ENCODE results near the gene LPCAT1.

Gene LPCAT1

DNA sequence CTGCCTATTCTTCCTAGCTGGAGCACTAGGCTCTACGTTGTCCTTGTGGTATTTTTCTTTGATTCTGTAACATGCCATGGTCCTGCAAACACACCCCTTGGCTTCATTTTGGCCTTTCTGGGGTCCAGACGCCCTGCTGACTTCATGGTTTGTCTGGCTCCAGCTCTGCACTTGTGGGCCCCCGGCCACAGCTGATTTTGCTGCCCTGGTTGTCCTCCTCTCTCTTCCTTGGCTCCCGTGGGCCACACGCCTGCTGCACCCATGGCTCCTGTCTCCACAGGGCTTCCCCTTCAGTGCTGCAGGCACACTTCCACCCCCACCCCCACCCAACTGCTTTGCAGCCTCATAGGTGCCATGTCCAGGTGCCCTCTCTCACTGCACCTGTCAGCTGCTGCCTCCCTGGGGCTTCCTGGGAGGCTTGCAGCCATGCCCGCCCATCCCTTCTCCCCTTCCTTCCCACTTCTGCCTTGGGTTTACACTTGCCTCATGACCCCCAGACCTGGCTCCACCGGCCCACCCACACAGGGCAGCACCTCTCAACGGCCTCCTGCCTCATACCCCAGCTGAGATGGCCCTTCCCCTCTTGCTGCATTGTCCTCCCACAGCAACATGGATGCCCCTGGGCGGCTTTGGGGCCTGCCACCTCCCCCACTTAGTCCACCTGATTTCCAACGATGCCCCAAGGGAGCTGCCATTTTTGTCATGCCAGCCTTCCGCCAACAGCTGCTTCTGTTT is 104.1 kb downstream of the LPCAT1 start:
- DNase-seq, result no peak

DNA sequence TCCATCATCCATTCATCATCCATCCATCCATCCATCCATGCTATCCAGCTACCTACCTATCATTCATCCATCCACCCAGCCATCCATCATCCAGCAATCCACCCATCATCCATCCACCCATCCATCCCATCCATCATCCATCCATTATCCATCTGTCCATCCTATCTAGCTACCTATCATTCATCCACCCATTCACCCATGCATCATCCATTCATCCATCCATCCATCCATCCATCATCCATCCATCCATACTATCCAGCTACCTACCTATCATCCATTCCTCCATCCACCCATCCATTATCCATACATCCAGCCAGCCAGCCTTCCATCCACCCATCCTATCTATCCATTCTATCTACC is 104.9 kb downstream of the LPCAT1 start:
- DNase-seq, result no peak

DNA sequence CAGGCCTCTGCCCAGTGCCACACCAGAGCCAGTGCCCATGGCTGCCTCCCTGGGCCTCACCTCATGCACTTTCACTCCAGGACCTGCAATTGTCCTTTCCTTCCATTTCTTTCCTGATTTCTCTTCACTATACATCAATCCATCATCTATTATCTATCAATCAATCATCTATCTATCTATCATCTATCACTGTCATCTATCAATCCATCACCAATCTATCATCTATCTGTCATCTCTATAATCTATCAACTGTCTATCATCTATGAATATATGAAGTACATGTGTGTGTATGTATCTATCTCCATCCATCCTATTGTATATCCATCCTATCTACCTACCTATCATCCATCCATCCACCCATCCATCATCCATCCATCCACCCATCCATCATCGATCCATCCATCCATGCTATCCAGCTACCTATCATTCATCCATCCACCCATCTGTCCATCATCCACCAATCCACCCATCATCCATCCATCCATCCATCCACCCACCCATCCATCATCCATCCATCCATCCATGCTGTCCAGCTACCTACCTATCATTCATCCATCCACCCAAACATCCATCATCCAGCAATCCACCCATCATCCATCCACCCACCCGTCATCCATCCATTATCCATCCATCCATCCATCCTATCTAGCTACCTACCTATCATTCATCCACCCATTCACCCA is 105.4 kb downstream of the LPCAT1 start:
- DNase-seq, result no peak

DNA sequence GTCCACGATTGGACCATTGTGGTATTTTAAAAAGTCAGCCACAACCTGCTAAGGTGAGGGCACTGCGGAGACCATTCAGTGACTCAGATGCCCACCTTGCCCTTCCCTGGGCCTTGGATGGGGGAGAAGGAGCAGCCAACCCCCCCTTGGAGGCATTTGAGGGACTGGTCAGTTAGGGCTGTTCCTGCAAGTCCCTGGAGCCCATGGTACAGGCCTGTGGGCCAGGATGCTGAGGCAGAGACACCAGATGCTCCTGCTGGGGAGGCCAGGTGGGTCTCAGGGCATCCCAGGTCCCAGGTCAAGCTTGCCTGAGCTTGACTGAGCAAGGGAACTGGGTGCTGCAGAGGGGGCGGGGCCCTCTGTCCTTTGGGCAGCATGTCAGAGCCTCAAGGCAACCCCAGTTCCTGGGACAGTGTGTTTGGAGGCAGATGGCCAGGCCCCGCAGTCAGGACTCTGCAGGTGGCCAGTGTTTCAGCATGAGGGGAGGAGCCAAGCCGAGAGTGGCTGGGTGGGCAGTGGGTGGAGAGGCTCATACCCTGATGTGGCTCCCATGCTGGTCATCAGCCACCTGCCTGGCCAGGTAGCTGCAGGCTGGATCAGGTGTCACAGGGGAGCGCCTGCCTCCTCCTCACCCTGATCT is 106.1 kb downstream of the LPCAT1 start:
- no peak for DNase-seq

DNA sequence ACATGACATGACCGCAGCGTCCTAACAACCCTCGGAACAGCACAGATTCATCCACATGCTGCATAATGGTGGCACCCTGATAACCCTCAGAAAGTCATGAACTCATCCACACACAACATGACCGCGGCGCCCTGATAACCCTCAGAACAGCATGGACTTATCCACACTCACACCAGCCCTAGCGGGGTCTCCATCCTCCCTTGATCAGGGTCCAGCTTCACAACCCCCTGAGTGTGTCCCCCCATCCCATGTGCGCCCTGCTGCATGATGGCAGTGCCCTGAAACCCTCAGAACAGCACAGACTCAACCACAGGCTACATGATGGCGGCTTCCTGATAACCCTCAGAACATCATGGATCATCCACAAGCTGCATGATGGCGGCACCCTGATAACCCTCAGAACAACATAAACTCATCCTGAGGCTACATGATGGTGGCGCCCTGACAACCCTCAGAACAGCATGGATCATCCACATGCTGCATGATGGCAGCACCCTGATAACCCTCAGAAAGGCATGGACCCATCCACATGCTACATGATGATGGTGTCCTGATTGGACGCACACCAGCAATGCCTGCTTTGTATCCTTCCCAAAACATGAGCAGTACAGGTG is 106.8 kb downstream of the LPCAT1 start:
- no peak for DNase-seq

DNA sequence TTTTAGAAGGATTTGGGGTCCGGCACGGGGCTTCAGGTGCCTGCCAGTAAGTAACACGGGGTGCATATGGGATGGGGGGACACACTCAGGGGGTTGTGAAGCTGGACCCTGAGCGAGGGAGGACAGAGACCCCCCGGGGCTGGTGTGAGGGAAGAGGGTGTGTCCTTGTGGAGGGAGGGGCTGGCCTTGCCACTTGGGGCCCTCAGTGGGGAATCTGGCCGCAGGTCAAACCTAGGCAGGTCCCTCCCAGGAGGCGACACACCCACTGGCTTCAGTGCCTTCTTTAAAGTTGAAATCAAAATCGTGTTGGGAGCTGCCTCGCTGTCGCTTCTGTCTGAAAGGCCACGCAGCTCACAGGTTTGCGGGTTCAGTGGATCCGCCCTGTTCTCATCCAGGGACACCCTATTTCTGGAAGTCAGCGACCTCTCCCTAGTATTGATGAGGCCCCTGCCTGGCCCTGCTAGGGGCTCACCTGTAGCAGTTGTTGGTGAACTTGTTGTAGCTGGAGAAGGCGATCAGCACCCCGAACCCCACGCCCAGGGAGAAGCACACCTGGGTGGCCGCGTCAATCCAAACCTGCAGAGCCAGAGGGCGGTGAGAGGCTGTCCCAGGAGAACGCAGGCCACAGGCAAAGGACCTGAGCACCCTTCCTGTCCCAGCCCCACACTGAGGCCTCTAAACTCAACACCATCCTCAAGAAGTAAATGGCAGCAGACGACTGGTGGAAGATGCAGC is 108.0 kb downstream of the LPCAT1 start:
- no peak for DNase-seq

DNA sequence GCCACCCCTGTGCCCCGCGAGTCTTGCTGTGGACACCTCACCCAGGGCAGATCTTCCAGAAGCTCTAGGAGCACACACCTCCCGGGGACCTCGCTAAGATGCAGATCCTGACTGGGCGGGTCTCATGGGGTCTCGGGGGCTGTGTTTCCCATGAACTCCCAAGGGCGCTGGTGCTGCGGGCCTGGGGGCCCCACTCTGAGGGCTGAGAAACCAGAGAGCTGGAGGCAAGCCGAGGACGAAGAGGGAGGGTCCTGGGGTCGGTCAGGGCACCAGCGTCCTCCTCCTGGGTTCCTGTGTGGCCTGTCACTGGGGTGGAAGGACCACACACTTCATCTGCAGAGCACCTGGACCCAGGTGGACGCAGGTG is 108.7 kb downstream of the LPCAT1 start:
- DNase-seq, result no peak

DNA sequence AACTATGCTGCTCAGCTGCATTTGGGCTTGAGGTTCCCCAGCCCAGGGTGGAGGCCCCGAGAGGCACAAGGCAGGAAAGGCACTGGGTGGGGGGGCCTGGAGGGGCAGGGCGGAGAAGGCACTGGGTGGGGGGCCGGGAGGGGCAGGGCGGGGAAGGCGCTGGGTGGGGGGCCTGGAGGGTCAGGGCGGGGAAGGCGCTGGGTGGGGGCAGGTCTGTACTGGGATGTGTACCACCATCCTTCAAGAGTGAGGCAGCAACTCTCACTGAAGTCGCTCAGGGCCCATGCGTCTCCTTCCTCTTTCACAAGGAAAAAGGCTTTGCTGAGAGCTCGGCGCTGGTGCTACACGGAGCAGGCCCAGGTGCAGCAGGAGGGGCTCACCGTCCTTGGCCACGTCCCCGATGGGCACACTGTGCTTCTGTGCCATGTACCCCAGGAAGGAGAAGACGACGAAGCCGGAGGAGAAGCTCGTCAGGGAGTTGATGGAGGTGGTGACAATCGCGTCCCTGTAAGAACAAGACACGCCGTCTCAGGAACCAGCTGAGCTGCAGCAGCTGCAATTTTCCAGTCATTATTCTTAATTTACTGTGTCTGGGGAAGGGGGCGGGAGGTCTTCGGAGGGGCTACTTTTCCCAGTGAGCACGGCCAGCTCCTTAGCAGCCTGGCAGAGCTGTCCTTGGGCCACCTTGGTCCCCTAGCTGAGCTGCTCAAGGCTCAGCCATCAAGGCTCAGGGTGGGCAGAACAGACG is 109.3 kb downstream of the LPCAT1 start:
- DNase-seq, result no peak

DNA sequence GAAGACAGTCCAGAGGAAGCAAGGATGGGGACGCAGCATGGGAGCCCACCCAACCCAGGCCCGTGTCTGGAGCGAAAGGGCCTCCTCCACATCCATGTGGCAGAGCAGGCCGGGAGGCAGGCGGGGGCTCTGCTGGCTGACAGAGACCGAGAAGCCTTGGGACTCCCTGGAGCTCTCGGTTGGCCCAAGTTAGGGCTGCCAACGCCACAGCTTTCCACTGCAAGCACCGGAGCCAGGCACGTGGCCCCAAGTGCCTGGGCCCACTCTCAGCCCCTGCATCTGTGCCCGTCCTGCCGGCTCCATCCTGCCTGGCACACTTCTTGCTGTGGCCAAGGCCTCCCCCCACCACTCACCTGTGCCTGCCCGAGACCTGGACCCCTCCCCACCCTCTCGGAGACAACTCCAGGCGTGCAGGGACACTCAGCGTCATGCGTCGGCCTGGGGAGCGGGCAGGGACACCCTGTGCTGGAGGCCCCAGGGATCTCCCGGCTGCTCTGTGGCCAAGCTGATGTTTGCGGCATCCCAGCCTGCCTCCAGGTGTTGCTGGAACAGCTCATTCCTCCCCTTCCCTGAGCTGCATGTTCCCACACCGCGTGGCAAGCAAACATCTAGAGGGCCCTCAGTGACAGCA is 110.0 kb downstream of the LPCAT1 start:
- no peak for DNase-seq

DNA sequence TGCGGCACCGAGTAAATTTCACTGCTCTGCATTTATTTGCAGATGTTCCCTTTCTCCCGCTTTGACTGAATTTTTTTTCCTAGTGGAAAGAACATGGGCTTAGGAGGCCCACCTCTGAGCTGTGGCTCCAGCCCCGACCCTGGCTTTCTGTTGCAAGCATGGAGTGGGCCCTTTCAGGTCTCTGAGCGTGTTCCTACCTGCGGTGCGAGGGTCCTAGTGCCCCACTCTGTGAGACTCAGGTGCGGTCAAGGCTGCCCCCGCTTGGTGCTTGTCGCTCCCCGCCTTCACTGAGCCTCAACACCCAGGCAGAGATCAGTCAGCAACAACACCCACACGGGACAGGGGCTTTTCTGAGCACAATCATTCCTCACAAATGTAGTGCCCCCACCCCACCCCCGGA is 110.5 kb downstream of the LPCAT1 start:
- no peak for DNase-seq

DNA sequence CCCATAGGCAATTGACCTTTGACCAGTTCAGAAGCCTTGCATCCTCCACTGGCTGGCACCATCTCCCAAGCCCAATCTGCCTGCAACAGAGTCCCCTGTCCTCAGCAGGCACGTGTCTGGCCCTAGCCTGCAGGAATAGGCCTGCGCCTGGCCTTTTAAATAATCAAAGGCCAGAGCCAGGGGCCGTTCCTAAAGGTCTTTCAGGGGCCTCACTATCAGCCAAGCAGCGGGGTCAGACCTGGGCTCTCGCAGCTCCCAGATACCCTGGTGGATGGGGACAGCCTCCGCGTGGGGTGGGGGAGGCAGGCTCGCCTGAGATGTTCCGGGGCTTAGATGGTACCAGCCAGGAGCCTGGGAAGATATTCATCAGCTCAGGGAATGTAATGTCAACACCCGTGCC is 111.1 kb downstream of the LPCAT1 start:
- no peak for DNase-seq

DNA sequence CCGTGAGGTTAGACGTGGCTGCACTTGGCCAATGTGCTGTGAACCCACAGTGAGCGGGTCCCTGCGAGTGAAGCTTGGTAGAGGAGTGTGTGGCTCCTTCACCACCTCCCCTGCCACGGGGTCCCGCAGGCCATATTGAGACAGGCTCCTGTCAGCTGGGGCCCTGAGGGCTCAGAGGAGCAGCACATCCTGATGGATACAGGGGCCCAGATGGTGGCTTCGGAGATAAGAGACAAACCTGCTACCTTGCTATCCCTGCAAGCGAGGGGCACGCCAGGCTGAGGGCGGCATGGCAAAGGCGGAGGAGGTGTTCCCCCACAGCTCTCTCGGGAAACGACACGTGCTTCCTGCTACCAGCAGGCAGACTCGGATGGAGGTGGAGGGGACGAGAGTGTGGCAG is 111.6 kb downstream of the LPCAT1 start:
- DNase-seq, result no peak

All from stimulated activated CD4-positive, alpha-beta T cell treated with anti-CD3 and anti-CD28 coated beads, Interleukin-12 subunit alpha, Interleukin-12 subunit beta, amount 100 ng/mL, for 4 hours (primary cell).